CD4-positive, alpha-beta T cell (primary cell): ENCODE results near the gene TRUB2. TPM values are rescaled to one million over a fixed set of nuclear protein-coding genes. Genes with fewer than 3 reads are reported as not detected.

Source experiments
- ATAC-seq: fragments of 200-7000 bp; cut with Tn5 transposase; one replicate; pipeline ENCODE4 v1.10.0; 2022; ENCODE audit warnings: mild to moderate bottlenecking; ENCODE audit not compliant: poor library complexity
- CTCF ChIA-PET: fragments of 350-600 bp; sonication (Branson Sonifier 250); formaldehyde crosslinking; loops from one replicate; lab custom pipeline; 2021; ENCODE audit warnings: antibody characterized with exemption, inconsistent platforms; lab: Charles Lee
- POLR2A ChIA-PET: fragments of 350-600 bp; sonication (Branson Sonifier 250); formaldehyde crosslinking; loops from one replicate; lab custom pipeline; 2021; ENCODE audit warnings: antibody characterized with exemption, inconsistent platforms; lab: Charles Lee
- DNase-seq, 14 experiments: peaks; one replicate each; pipeline ENCODE4 v3.0.0-alpha.2; 2013 to 2020; ENCODE audit warnings: mixed read lengths in 2 of 14
- H3K27ac ChIP-seq, 2 donors: one replicate each; pipeline versions ENCODE4 v1.5.1 to v1.7.0; 2013; ENCODE audit warnings: low read length in 2 of 2, low read depth in 1 of 2, mild to moderate bottlenecking in 1 of 2
- H3K27me3 ChIP-seq, 2 experiments: 1 replicate in 1 of 2; 2 replicates in 1 of 2; pipeline versions ENCODE4 v1.6.1 to v1.7.0; 2013; ENCODE audit warnings: low read length in 2 of 2, control low read depth in 1 of 2, mild to moderate bottlenecking in 1 of 2, moderate library complexity in 1 of 2; ENCODE audit not compliant: insufficient read depth in 2 of 2, control insufficient read depth in 1 of 2
- H3K36me3 ChIP-seq: one replicate; pipeline ENCODE4 v1.6.1; 2013; ENCODE audit warnings: low read length, control low read depth; ENCODE audit not compliant: insufficient read depth
- H3K4me1 ChIP-seq: one replicate; pipeline ENCODE4 v1.6.1; 2013; ENCODE audit warnings: low read length, control low read depth; ENCODE audit not compliant: insufficient read depth
- H3K4me3 ChIP-seq: one replicate; pipeline ENCODE4 v1.5.1; 2013; ENCODE audit warnings: mild to moderate bottlenecking, low read length, moderate library complexity
- H3K9me3 ChIP-seq, 2 experiments: 1 replicate in 1 of 2; 2 replicates in 1 of 2; pipeline versions ENCODE4 v1.6.1 to v1.7.0; 2013; ENCODE audit warnings: low read length in 2 of 2, mild to moderate bottlenecking in 2 of 2, control low read depth in 1 of 2, moderate library complexity in 1 of 2; ENCODE audit not compliant: control insufficient read depth in 1 of 2, insufficient read depth in 1 of 2
- H3K27ac Mint-ChIP-seq: one replicate; pipeline ENCODE4 v1.8.0; 2020; ENCODE audit warnings: mixed read lengths
- H3K27me3 Mint-ChIP-seq: one replicate; pipeline ENCODE4 v1.8.0; 2021; ENCODE audit warnings: mixed read lengths
- H3K36me3 Mint-ChIP-seq: one replicate; pipeline ENCODE4 v1.8.0; 2021; ENCODE audit warnings: low read depth, mixed read lengths
- H3K4me1 Mint-ChIP-seq: one replicate; pipeline ENCODE4 v1.8.0; 2021; ENCODE audit warnings: low read depth, mixed read lengths
- H3K4me3 Mint-ChIP-seq: one replicate; pipeline ENCODE4 v1.8.0; 2020; ENCODE audit warnings: mild to moderate bottlenecking, mixed read lengths
- H3K9me3 Mint-ChIP-seq: one replicate; pipeline ENCODE4 v1.8.0; 2020; ENCODE audit warnings: mixed read lengths
- intact Hi-C, 2 experiments: fragments of 100-400 bp; cut with DNase I in 1 of 2; cut with micrococcal nuclease in 1 of 2; formaldehyde crosslinking; loops; one replicate each; pipeline versions ENCODE4 v1.15.1 to v1.9.0; 2023 to 2025; cut with DNase I, micrococcal nuclease
- total RNA-seq, 174 experiments: library from RNA in 2 of 174; stranded (reverse) in 2 of 174; gene quantifications; one replicate each; pipeline ENCODE4 v1.2.3 and lab custom pipeline; 2021 to 2026
- TF ChIP-seq, protein P1 (sequence below): fragments of 200-600 bp; IDR thresholded peaks from one replicate; pipeline ENCODE4 v1.8.0; 2022; ENCODE audit warnings: antibody characterized with exemption, mild to moderate bottlenecking

TRUB2 gene
- total RNA-seq, 2 experiments from 2014 or later: 4.8 to 6.5 TPM

DNA sequence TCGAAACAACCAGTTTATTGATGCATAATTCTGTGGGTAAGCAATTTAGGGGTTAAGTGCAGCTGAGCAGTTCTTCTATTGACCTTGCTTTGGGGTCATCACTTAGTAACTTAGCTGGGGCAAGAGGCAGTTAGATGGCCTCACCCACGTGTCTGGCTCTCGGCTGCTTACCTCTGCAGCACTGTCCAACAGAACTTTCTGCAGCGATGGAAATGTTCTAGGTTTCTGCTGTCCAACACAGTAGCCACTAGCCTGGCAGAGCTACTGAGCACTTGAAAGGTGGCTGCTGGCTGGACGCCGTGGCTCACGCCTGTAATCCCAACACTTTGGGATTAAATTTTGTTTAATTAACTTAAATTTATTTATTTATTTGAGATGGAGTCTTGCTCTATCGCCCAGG, 35.8 kb upstream of the TRUB2 start:
- H3K9me3 Mint-ChIP-seq: no peaks in the 10 kb centered on the region
- intact Hi-C loops: no loop called here
- H3K27me3 Mint-ChIP-seq: no peaks in the 10 kb centered on the region
- Histone ChIP-seq H3K36me3 (peaks cover 17% of the 10 kb centered on the region), H3K9me3 (no peaks in the 10 kb centered on the region), H3K27me3 (no peaks in the 10 kb centered on the region), H3K4me3 (no peak overlapping the region), H3K27ac (no peak overlapping the region), H3K4me1 (peaks cover 13% of the 10 kb centered on the region)
- ChIA-PET CTCF (interaction anchor here (0.6 kb wide), 1 partner anchor 54 kb away, joined by 5 read pairs; no protein-coding TSS in a partner anchor), POLR2A (no interaction called here)
- H3K4me1 Mint-ChIP-seq: peaks cover 8% of the 10 kb centered on the region
- H3K27ac Mint-ChIP-seq: no peak overlapping the region
- TF ChIP-seq, protein P1, sequence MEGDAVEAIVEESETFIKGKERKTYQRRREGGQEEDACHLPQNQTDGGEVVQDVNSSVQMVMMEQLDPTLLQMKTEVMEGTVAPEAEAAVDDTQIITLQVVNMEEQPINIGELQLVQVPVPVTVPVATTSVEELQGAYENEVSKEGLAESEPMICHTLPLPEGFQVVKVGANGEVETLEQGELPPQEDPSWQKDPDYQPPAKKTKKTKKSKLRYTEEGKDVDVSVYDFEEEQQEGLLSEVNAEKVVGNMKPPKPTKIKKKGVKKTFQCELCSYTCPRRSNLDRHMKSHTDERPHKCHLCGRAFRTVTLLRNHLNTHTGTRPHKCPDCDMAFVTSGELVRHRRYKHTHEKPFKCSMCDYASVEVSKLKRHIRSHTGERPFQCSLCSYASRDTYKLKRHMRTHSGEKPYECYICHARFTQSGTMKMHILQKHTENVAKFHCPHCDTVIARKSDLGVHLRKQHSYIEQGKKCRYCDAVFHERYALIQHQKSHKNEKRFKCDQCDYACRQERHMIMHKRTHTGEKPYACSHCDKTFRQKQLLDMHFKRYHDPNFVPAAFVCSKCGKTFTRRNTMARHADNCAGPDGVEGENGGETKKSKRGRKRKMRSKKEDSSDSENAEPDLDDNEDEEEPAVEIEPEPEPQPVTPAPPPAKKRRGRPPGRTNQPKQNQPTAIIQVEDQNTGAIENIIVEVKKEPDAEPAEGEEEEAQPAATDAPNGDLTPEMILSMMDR: no peak
- H3K36me3 Mint-ChIP-seq: peaks cover 23% of the 10 kb centered on the region
- no peak overlapping the region for H3K4me3 Mint-ChIP-seq
- DNase-seq: no peak
- no peak for ATAC-seq

DNA sequence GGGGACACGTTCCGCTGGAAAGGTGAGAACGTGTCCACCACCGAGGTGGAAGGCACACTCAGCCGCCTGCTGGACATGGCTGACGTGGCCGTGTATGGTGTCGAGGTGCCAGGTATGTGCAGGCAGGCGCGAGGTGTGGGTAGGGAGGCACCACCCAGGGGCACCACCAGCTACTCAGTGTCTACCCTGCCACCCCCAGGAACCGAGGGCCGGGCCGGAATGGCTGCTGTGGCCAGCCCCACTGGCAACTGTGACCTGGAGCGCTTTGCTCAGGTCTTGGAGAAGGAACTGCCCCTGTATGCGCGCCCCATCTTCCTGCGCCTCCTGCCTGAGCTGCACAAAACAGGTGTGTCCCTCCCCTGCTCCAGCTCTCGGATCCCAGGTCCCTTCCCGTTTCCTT, 33.2 kb upstream of the TRUB2 start:
- no peaks in the 10 kb centered on the region for H3K4me1 Mint-ChIP-seq
- peak in 1 of 14 experiments; percentile 13 for DNase-seq
- Histone ChIP-seq H3K27me3 (no peaks in the 10 kb centered on the region), H3K27ac (no peak overlapping the region), H3K4me3 (no peak overlapping the region), H3K9me3 (no peaks in the 10 kb centered on the region), H3K36me3 (peaks cover 24% of the 10 kb centered on the region), H3K4me1 (no peaks in the 10 kb centered on the region)
- ChIA-PET CTCF (no interaction called here), POLR2A (no interaction called here)
- no peak overlapping the region for H3K27ac Mint-ChIP-seq
- intact Hi-C loops: no loop called here
- no peaks in the 10 kb centered on the region for H3K27me3 Mint-ChIP-seq
- no peak for ATAC-seq
- no peak overlapping the region for H3K4me3 Mint-ChIP-seq
- H3K9me3 Mint-ChIP-seq: no peaks in the 10 kb centered on the region
- peaks cover 37% of the 10 kb centered on the region for H3K36me3 Mint-ChIP-seq
- TF ChIP-seq, protein P1: no peak

DNA sequence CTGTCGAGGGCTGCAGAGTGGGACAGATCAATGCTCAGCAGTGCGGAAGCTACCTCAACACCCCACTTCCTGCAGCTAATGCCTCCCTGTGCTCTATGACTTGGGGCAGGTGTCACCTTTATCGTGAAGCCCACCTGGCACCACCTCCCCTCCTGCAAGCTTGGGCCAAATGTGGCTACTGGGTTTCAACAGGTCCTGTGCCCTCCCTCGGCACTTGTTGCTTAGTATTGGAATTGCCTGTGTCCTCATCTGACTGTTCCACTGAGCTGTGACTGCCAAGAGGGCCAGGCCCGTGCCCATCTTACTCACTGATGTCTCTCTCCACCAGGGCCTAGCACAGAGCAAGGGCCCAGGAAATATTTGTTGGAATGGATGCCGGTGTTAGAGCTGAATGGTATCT, 27.5 kb upstream of the TRUB2 start:
- H3K4me3 Mint-ChIP-seq: no peak overlapping the region
- intact Hi-C loops: loop anchor here in 1 of 2 experiments (5.0 kb wide), 1 partner anchor 37 kb away; no protein-coding TSS in a partner anchor
- no peaks in the 10 kb centered on the region for H3K9me3 Mint-ChIP-seq
- TF ChIP-seq, protein P1: no peak
- Histone ChIP-seq H3K4me3 (no peak overlapping the region), H3K9me3 (no peaks in the 10 kb centered on the region), H3K27me3 (no peaks in the 10 kb centered on the region), H3K4me1 (no peaks in the 10 kb centered on the region), H3K27ac (no peak overlapping the region), H3K36me3 (peaks cover 53% of the 10 kb centered on the region)
- no peaks in the 10 kb centered on the region for H3K27me3 Mint-ChIP-seq
- DNase-seq (no peak), ATAC-seq (no peak)
- no peaks in the 10 kb centered on the region for H3K4me1 Mint-ChIP-seq
- H3K36me3 Mint-ChIP-seq: peaks cover 52% of the 10 kb centered on the region
- ChIA-PET CTCF (interaction anchor here (0.9 kb wide), 1 partner anchor 13 kb away, joined by 3 read pairs; no protein-coding TSS in a partner anchor), POLR2A (no interaction called here)
- H3K27ac Mint-ChIP-seq: no peak overlapping the region
